GM19023 (cell line): Measurements from ENCODE around the gene TBL1X.

Experiments
- ATAC-seq: cut with Tn5 transposase; IDR thresholded peaks from one replicate; pipeline ENCODE4 v1.9.1; 2021; ENCODE audit warnings: mild to moderate bottlenecking, moderate library complexity; ENCODE audit not compliant: unreplicated experiment

TBL1X gene

GRCh38 chrX:9578083-9578779, 113.4 kb downstream of the TBL1X start:
- no peak for ATAC-seq

GRCh38 chrX:9581771-9582385, 117.0 kb downstream of the TBL1X start:
- no peak for ATAC-seq

- no peak for ATAC-seq
These were observed 118.1 kb downstream of the TBL1X start for GRCh38 chrX:9582956-9583355.

GRCh38 chrX:9586992-9587392, 122.1 kb downstream of the TBL1X start:
- ATAC-seq = no peak

- ATAC-seq = no peak
These were observed 122.8 kb downstream of the TBL1X start for GRCh38 chrX:9587642-9588041.

- no peak for ATAC-seq
These were observed 126.6 kb downstream of the TBL1X start for GRCh38 chrX:9591496-9591895.

- no peak for ATAC-seq
These were observed 128.9 kb downstream of the TBL1X start for GRCh38 chrX:9593756-9594155.

- ATAC-seq = no peak
These were observed 130.3 kb downstream of the TBL1X start for GRCh38 chrX:9595174-9595573.

- no peak for ATAC-seq
These were observed 132.0 kb downstream of the TBL1X start for GRCh38 chrX:9596837-9597236.

- no peak for ATAC-seq
These were observed 132.6 kb downstream of the TBL1X start for GRCh38 chrX:9597361-9598035.

- no peak for ATAC-seq
These were observed 133.5 kb downstream of the TBL1X start for GRCh38 chrX:9598344-9598743.

- ATAC-seq = no peak
These were observed 139.5 kb downstream of the TBL1X start for GRCh38 chrX:9604111-9604907.

GRCh38 chrX:9604908-9605306, 140.0 kb downstream of the TBL1X start:
- ATAC-seq = no peak

GRCh38 chrX:9605484-9605883, 140.6 kb downstream of the TBL1X start:
- ATAC-seq = no peak

GRCh38 chrX:9606971-9607370, 142.1 kb downstream of the TBL1X start:
- ATAC-seq = no peak

- no peak for ATAC-seq
These were observed 144.6 kb downstream of the TBL1X start for GRCh38 chrX:9609499-9609898.

GRCh38 chrX:9609987-9610386, 145.1 kb downstream of the TBL1X start:
- no peak for ATAC-seq

GRCh38 chrX:9610771-9611392, 146.0 kb downstream of the TBL1X start:
- ATAC-seq = no peak

- no peak for ATAC-seq
These were observed 146.7 kb downstream of the TBL1X start for GRCh38 chrX:9611436-9612145.

GRCh38 chrX:9612146-9612505, 147.3 kb downstream of the TBL1X start:
- no peak for ATAC-seq
